SK-N-SH treated with all-trans-retinoic acid at 6 μM for 48 hours (cell line): ENCODE data around the gene TMEM184A.

Source experiments
- ATAC-seq: fragments of 200-7000 bp; cut with Tn5 transposase; 3 replicates; pipeline ENCODE4 v1.9.1; 2020; ENCODE audit warnings: mild to moderate bottlenecking, moderate library complexity
- ARNTL ChIP-seq: fragments of 450-650 bp; formaldehyde crosslinking; IDR thresholded peaks from 2 replicates; pipeline ENCODE4 v1.5.0; 2020; ENCODE audit warnings: low read depth, mild to moderate bottlenecking, moderate library complexity, borderline replicate concordance
- CSDC2 ChIP-seq: fragments of 250-450 bp; sonication (Bioruptor Pico); IDR thresholded peaks from 2 replicates; pipeline ENCODE4 v1.5.0; 2020; ENCODE audit warnings: mild to moderate bottlenecking, moderate library complexity
- ESRRG ChIP-seq: fragments of 250-450 bp; sonication (Bioruptor Pico); IDR thresholded peaks from 2 replicates; pipeline ENCODE4 v1.6.1; 2021; ENCODE audit warnings: mild to moderate bottlenecking
- GLIS3 ChIP-seq: fragments of 250-450 bp; sonication (Bioruptor Pico); IDR thresholded peaks from 2 replicates; pipeline ENCODE4 v1.5.0; 2020; ENCODE audit warnings: mild to moderate bottlenecking, moderate library complexity
- OSR1 ChIP-seq: fragments of 250-450 bp; sonication (Bioruptor Pico); IDR thresholded peaks from 2 replicates; pipeline ENCODE4 v1.8.0; 2022; ENCODE audit warnings: moderate library complexity, mild to moderate bottlenecking, inconsistent platforms
- POU6F1 ChIP-seq: fragments of 250-450 bp; sonication (Bioruptor Pico); IDR thresholded peaks from 2 replicates; pipeline ENCODE4 v1.8.0; 2021; ENCODE audit warnings: low read depth, mild to moderate bottlenecking, moderate library complexity, borderline replicate concordance
- PPARA ChIP-seq: fragments of 250-450 bp; sonication (Bioruptor Pico); IDR thresholded peaks from 2 replicates; pipeline ENCODE4 v1.5.0; 2020; ENCODE audit warnings: mild to moderate bottlenecking, borderline replicate concordance
- RARB ChIP-seq: fragments of 250-450 bp; sonication (Bioruptor Pico); IDR thresholded peaks from 2 replicates; pipeline ENCODE4 v1.8.0; 2021; ENCODE audit warnings: mild to moderate bottlenecking, moderate library complexity
- SNAI2 ChIP-seq: fragments of 250-450 bp; sonication (Bioruptor Pico); IDR thresholded peaks from 2 replicates; pipeline ENCODE4 v1.5.0; 2020; ENCODE audit warnings: mild to moderate bottlenecking, moderate library complexity
- TCF4 ChIP-seq: fragments of 250-450 bp; sonication (Bioruptor Pico); IDR thresholded peaks from 2 replicates; pipeline ENCODE4 v1.8.0; 2021; ENCODE audit warnings: mild to moderate bottlenecking, moderate library complexity, borderline replicate concordance
- TOX ChIP-seq: fragments of 250-450 bp; sonication (Bioruptor Pico); IDR thresholded peaks from 2 replicates; pipeline ENCODE4 v1.8.0; 2021; ENCODE audit warnings: mild to moderate bottlenecking, moderate library complexity, borderline replicate concordance
- TSHZ2 ChIP-seq: fragments of 250-450 bp; sonication (Bioruptor Pico); IDR thresholded peaks from 2 replicates; pipeline ENCODE4 v1.5.0; 2020; ENCODE audit warnings: mild to moderate bottlenecking, moderate library complexity
- ZC3H10 ChIP-seq: fragments of 250-450 bp; sonication (Bioruptor Pico); IDR thresholded peaks from 2 replicates; pipeline ENCODE4 v1.5.1; 2021; ENCODE audit warnings: mild to moderate bottlenecking, moderate library complexity
- ZFP30 ChIP-seq: fragments of 450-650 bp; formaldehyde crosslinking; IDR thresholded peaks from 2 replicates; pipeline ENCODE4 v1.5.0; 2022; ENCODE audit warnings: mild to moderate bottlenecking, moderate library complexity
- ZNF565 ChIP-seq: fragments of 450-650 bp; formaldehyde crosslinking; conservative IDR thresholded peaks from 2 replicates; pipeline ENCODE4 v1.5.0; 2020; ENCODE audit warnings: low read depth, mild to moderate bottlenecking, moderate library complexity
- ZNF70 ChIP-seq: fragments of 450-650 bp; formaldehyde crosslinking; IDR thresholded peaks from 2 replicates; pipeline ENCODE4 v1.5.0; 2020; ENCODE audit warnings: mild to moderate bottlenecking, moderate library complexity
- ZNF8 ChIP-seq: fragments of 450-650 bp; formaldehyde crosslinking; IDR thresholded peaks from 2 replicates; pipeline ENCODE4 v1.5.0; 2020; ENCODE audit warnings: mild to moderate bottlenecking, moderate library complexity
- TF ChIP-seq, protein P1 (sequence below): fragments of 250-450 bp; sonication (Bioruptor Pico); IDR thresholded peaks from 2 replicates; pipeline ENCODE4 v1.5.1; 2020; ENCODE audit warnings: low read depth, mild to moderate bottlenecking, moderate library complexity

The TMEM184A gene

DNA sequence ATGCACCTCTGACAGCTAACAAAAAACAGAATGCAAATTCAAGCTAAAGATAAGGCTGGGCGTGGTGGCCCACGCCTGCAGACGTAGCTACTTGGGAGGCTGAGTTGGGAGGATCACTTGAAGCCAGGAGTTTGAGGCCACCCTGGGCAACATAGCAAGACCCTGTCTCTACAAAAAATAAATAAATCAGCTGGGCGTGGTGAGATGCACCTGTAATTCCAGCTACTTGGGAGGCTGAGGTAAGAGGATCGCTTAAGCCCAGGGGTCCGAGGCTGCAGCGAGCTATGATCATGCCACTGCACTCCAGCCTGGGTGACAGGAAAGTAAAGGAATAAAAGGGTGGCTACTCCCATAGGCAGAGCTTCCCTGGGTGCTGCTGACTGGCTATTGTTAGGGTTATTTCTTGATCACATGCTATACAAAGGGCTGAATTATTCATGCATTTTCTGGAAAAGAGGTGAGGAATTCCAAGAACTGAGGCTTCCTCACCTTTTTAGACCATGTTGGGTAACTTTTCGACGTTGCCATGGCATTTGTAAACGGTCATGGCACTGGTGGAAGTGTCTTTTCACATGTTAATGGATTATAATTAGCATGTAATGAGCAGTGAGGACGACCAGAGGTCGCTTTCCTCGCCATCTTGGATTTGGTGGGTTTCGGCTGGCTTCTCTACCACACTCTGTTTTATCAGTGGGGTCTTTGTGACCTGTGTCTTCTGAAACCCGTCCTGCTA is 20.7 kb upstream of the TMEM184A start:
- TF ChIP-seq ZNF8 (CRISPR knock-in tag) (no peak), ZC3H10 (no peak), POU6F1 (CRISPR knock-in tag) (no peak), ZNF565 (CRISPR knock-in tag) (no peak), PPARA (CRISPR knock-in tag) (no peak), TCF4 (no peak), RARB (CRISPR knock-in tag) (no peak), CSDC2 (CRISPR knock-in tag) (no peak), GLIS3 (no peak), SNAI2 (CRISPR knock-in tag) (no peak)
- TF ChIP-seq, protein P1, sequence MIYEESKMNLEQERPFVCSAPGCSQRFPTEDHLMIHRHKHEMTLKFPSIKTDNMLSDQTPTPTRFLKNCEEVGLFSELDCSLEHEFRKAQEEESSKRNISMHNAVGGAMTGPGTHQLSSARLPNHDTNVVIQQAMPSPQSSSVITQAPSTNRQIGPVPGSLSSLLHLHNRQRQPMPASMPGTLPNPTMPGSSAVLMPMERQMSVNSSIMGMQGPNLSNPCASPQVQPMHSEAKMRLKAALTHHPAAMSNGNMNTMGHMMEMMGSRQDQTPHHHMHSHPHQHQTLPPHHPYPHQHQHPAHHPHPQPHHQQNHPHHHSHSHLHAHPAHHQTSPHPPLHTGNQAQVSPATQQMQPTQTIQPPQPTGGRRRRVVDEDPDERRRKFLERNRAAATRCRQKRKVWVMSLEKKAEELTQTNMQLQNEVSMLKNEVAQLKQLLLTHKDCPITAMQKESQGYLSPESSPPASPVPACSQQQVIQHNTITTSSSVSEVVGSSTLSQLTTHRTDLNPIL (CRISPR knock-in tag), result no peak
- no peak for ATAC-seq

GRCh38 chr7:1575809-1576208 is 19.8 kb upstream of the TMEM184A start:
- no peak for ATAC-seq

DNA sequence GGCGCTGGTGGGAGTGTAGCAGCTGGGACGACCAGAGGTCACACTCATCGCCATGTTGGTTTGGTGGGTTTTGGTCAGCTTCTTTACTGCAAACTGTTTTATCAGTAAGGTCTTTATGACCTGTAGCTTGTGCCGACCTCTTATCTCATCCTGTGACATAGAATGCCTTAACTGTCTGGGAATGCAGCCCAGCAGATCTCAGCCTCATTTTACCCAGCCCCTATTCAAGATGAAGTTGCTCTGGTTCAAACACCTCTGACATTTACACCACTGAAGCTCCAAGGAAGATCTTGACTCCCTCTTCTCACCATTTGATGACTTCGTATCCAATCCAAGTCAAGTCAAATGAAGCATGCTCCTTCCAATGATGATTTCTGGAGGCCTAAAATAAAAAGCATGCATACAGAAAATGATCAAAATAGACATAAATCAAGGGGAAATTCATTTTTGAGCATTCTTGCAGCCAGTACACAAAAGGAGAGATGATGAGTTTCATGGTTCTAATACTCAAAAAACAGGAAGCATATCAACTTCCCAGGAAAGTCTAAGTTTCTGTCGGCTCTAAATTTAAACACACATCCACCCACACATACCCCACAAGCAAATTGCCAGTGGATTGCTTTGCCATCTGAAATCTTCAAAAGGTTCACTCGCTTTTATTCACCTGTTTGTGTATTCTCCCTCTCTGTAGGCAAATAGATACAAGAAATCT is 16.3 kb upstream of the TMEM184A start:
- no peak for ATAC-seq
- no peak for TF ChIP-seq SNAI2 (CRISPR knock-in tag)
- TF ChIP-seq, protein P1 (CRISPR knock-in tag), result no peak
- no peak for TF ChIP-seq ZC3H10
- no peak for TF ChIP-seq OSR1 (CRISPR knock-in tag)
- no peak for TF ChIP-seq TSHZ2
- TF ChIP-seq ZFP30 (CRISPR knock-in tag), result no peak
- TF ChIP-seq CSDC2 (CRISPR knock-in tag), result no peak
- TF ChIP-seq, all 23 proteins: peak for 0

More at GRCh38 chr7:1575809-1576208, 19.8 kb upstream of the TMEM184A start:
- TF ChIP-seq GLIS3 (no peak), ZNF70 (CRISPR knock-in tag) (no peak), SNAI2 (CRISPR knock-in tag) (no peak), PPARA (CRISPR knock-in tag) (no peak), ESRRG (no peak), ARNTL (CRISPR knock-in tag) (no peak), ZNF8 (CRISPR knock-in tag) (no peak), TOX (CRISPR knock-in tag) (no peak)
- TF ChIP-seq, protein P1 (CRISPR knock-in tag), result no peak
